ENCODE results near the gene CNTNAP5. TPM values are rescaled to one million over a fixed set of nuclear protein-coding genes. Genes with fewer than 3 reads are reported as not detected.

Gene CNTNAP5
- total RNA-seq, 1 experiment from 2014 or later = 0.48 TPM

DNA sequence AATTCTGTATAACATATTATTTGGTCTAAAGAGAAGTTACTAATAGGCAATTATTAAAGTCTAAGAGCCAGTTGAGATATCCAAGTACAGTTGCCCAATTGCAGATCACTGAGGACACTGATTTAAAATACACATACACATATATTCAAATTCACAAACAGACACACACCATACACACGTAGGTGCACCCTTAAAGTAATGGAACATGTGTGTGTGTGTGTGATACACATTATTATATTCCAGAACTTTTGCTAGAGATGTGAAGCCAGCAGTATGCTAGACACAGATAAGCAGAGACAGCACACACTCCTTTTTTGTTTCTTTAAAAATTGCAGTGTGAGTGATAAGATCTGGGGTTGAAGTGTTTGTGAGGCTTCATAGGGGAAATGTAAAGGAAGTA, 292.5 kb downstream of the CNTNAP5 start:
- no peak for DNase-seq
- Mint-ChIP-seq H3K27me3 (ENCODE audit: low read depth) (no peaks in the 10 kb centered on the region), H3K4me3 (no peak overlapping the region), H3K9me3 (no peaks in the 10 kb centered on the region), H3K27ac (no peak overlapping the region; a peak in 1 of 7 replicates), H3K36me3 (ENCODE audit: insufficient read depth in 1 of 3, low read depth in 3 of 3) (no peaks in the 10 kb centered on the region), H3K4me1 (peaks cover 22 to 27% of the 10 kb centered on the region in 2 experiments)
- H2AFZ ChIP-seq (ENCODE audit: low read length) = no peak overlapping the region
- WGBS (ENCODE audit: extremely low coverage, insufficient read length, low lambda C conversion rate) = no CpG with 5 or more reads among the region's 1 CpG
- no peak overlapping the region for H3K18ac ChIP-seq (ENCODE audit: insufficient read length, low read depth, low read length)
- H2BK20ac ChIP-seq (ENCODE audit: low read depth, low read length, poor library complexity, severe bottlenecking) = no peak overlapping the region
- H2BK5ac ChIP-seq (ENCODE audit: insufficient read length, low read length) = no peak overlapping the region
- no peak overlapping the region for H4K8ac ChIP-seq (replicated peaks; ENCODE audit: insufficient read length, low read depth, low read length)
- no peak overlapping the region for H3K4me2 ChIP-seq (ENCODE audit: insufficient read depth, insufficient read length, low read length)
- no peak overlapping the region for H4K91ac ChIP-seq (ENCODE audit: insufficient read length, low read depth, low read length)
- H2BK120ac ChIP-seq (ENCODE audit: low read depth, low read length, poor library complexity, severe bottlenecking) = no peak overlapping the region
- no peaks in the 10 kb centered on the region for H4K20me1 ChIP-seq (ENCODE audit: control insufficient read depth, insufficient read depth, insufficient read length)
- no peaks in the 10 kb centered on the region for H3K23me2 ChIP-seq (ENCODE audit: insufficient read length, low read depth, low read length, poor library complexity, severe bottlenecking)
- H2AK5ac ChIP-seq (ENCODE audit: insufficient read length, low read length) = no peak overlapping the region
- H3K56ac ChIP-seq (ENCODE audit: insufficient read length, low read depth, low read length) = no peak overlapping the region
- no peak overlapping the region for H3K23ac ChIP-seq (ENCODE audit: insufficient read length, low read depth, low read length)
- H3K27ac ChIP-seq (ENCODE audit: insufficient read length, low read depth, low read length) = no peak overlapping the region
- TF ChIP-seq, protein P1, sequence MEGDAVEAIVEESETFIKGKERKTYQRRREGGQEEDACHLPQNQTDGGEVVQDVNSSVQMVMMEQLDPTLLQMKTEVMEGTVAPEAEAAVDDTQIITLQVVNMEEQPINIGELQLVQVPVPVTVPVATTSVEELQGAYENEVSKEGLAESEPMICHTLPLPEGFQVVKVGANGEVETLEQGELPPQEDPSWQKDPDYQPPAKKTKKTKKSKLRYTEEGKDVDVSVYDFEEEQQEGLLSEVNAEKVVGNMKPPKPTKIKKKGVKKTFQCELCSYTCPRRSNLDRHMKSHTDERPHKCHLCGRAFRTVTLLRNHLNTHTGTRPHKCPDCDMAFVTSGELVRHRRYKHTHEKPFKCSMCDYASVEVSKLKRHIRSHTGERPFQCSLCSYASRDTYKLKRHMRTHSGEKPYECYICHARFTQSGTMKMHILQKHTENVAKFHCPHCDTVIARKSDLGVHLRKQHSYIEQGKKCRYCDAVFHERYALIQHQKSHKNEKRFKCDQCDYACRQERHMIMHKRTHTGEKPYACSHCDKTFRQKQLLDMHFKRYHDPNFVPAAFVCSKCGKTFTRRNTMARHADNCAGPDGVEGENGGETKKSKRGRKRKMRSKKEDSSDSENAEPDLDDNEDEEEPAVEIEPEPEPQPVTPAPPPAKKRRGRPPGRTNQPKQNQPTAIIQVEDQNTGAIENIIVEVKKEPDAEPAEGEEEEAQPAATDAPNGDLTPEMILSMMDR (conservative IDR thresholded peaks at IDR 0.05) = no peak
- no peak overlapping the region for H3K9ac ChIP-seq (ENCODE audit: extremely low read depth, insufficient read length, low read length)
- no peaks in the 10 kb centered on the region for H3K79me2 ChIP-seq (ENCODE audit: insufficient read depth, low read length)
- no peak overlapping the region; the same call in 1 of the 2 replicates for H3K14ac ChIP-seq (ENCODE audit: insufficient read depth, low read length)
- no peak overlapping the region for H3K4ac ChIP-seq (ENCODE audit: low read depth, low read length)
- no peaks in the 10 kb centered on the region for H3K27me3 ChIP-seq (ENCODE audit: insufficient read depth, low read length)
- H2BK15ac ChIP-seq (ENCODE audit: low read depth, low read length) = no peak overlapping the region
- no peaks in the 10 kb centered on the region for H3K9me3 ChIP-seq (ENCODE audit: control insufficient read depth, low read depth, low read length)
- H3T11ph ChIP-seq (ENCODE audit: low read length) = no peak overlapping the region
- H4K5ac ChIP-seq (ENCODE audit: insufficient read length, low read depth, low read length) = no peak overlapping the region
- H3K79me1 ChIP-seq (ENCODE audit: insufficient read depth, low read depth, low read length, poor library complexity, severe bottlenecking) = no peaks in the 10 kb centered on the region
- no peak overlapping the region for H2BK12ac ChIP-seq (ENCODE audit: insufficient read length, low read depth, low read length)
- peaks cover 2% of the 10 kb centered on the region; the same call in 1 of the 2 replicates for H3K4me1 ChIP-seq (ENCODE audit: insufficient read depth, low read length)
